Measurements from ENCODE around the gene TBC1D4. TPM values are rescaled to one million over a fixed set of nuclear protein-coding genes. Genes with fewer than 3 reads are reported as not detected.
"Not testable (repeated sequence)": the region's sequence is repeated elsewhere in the genome, so short reads cannot be mapped to it uniquely, and the experiment has no call there.

TBC1D4 gene
- total RNA-seq, 2 donors from 2014 or later: 64.3 to 162 TPM

- H3K4me1 ChIP-seq: no peaks in the 10 kb centered on the region
- no peak for DNase-seq (ENCODE audit: low spot score)
- no peak for TF ChIP-seq CTCF (IDR thresholded peaks at IDR 0.05)
- no peaks in the 10 kb centered on the region for H3K27me3 ChIP-seq
- no peaks in the 10 kb centered on the region for H3K9me3 ChIP-seq
- H3K27ac ChIP-seq: no peak overlapping the region
- H3K4me3 ChIP-seq: no peak overlapping the region
- H3K36me3 ChIP-seq: no peaks in the 10 kb centered on the region
These were observed 226.3 kb downstream of the TBC1D4 start for GRCh38 chr13:75255653-75256052.

- Histone ChIP-seq H3K27ac (no peak overlapping the region), H3K4me3 (no peak overlapping the region), H3K36me3 (no peaks in the 10 kb centered on the region), H3K4me1 (no peaks in the 10 kb centered on the region), H3K9me3 (no peaks in the 10 kb centered on the region), H3K27me3 (no peaks in the 10 kb centered on the region)
- no peak for DNase-seq (ENCODE audit: low spot score)
- TF ChIP-seq CTCF (IDR thresholded peaks at IDR 0.05): no peak
These were observed 226.8 kb downstream of the TBC1D4 start for GRCh38 chr13:75255147-75255546.

GRCh38 chr13:75251188-75251587 lies 230.8 kb downstream of the TBC1D4 start:
- Histone ChIP-seq H3K27me3 (no peaks in the 10 kb centered on the region), H3K27ac (no peak overlapping the region), H3K36me3 (no peaks in the 10 kb centered on the region), H3K4me1 (no peaks in the 10 kb centered on the region), H3K9me3 (peaks cover 0 to 8% of the 10 kb centered on the region in 2 donors), H3K4me3 (no peak overlapping the region)
- TF ChIP-seq CTCF (IDR thresholded peaks at IDR 0.05): no peak
- no peak for DNase-seq (ENCODE audit: low spot score)

GRCh38 chr13:75250526-75251178 lies 231.3 kb downstream of the TBC1D4 start:
- no peak for DNase-seq (ENCODE audit: low spot score)
- Histone ChIP-seq H3K27me3 (no peaks in the 10 kb centered on the region), H3K27ac (no peak overlapping the region), H3K4me3 (no peak overlapping the region), H3K9me3 (peaks cover 0 to 8% of the 10 kb centered on the region in 2 donors), H3K36me3 (no peaks in the 10 kb centered on the region), H3K4me1 (no peaks in the 10 kb centered on the region)
- no peak for TF ChIP-seq CTCF (IDR thresholded peaks at IDR 0.05)

GRCh38 chr13:75245578-75245977 lies 236.4 kb downstream of the TBC1D4 start:
- H3K36me3 ChIP-seq; H3K27me3 ChIP-seq; H3K4me1 ChIP-seq; H3K9me3 ChIP-seq; DNase-seq (ENCODE audit: low spot score); H3K27ac ChIP-seq; H3K4me3 ChIP-seq: not testable (repeated sequence)

- H3K9me3 ChIP-seq; DNase-seq (ENCODE audit: low spot score); H3K27ac ChIP-seq: not testable (repeated sequence)
These were observed 241.7 kb downstream of the TBC1D4 start for GRCh38 chr13:75240240-75240639.

GRCh38 chr13:75236774-75237173 lies 245.2 kb downstream of the TBC1D4 start:
- DNase-seq (ENCODE audit: low spot score): no peak
- no peak overlapping the region for H3K4me3 ChIP-seq
- no peak overlapping the region for H3K27ac ChIP-seq
- H3K9me3 ChIP-seq: no peaks in the 10 kb centered on the region
- H3K4me1 ChIP-seq: no peaks in the 10 kb centered on the region
- no peaks in the 10 kb centered on the region for H3K27me3 ChIP-seq
- TF ChIP-seq CTCF (IDR thresholded peaks at IDR 0.05): no peak
- H3K36me3 ChIP-seq: no peaks in the 10 kb centered on the region

More at GRCh38 chr13:75240240-75240639, 241.7 kb downstream of the TBC1D4 start:
- H3K4me3 ChIP-seq, H3K4me1 ChIP-seq, H3K36me3 ChIP-seq, H3K27me3 ChIP-seq: not testable (repeated sequence)

Data from right atrium auricular region (tissue), 2 donors.